HG03196 (cell line): ENCODE measurements around the gene PUSL1.

Source experiments
- ATAC-seq: cut with Tn5 transposase; IDR thresholded peaks from one replicate; pipeline ENCODE4 v1.9.1; 2021; ENCODE audit not compliant: unreplicated experiment

Gene PUSL1

GRCh38 chr1:1349256-1350012 is 41.0 kb downstream of the PUSL1 start, which contains the start of gene DVL1:
TSS of gene DVL1 (minus strand) at chr1:1349418. CDS start at chr1:1349065, 353 bp downstream.
- peak; percentile 54 for ATAC-seq

GRCh38 chr1:1351511-1352427 is 43.4 kb downstream of the PUSL1 start:
- no peak for ATAC-seq

- no peak for ATAC-seq
These were observed 44.5 kb downstream of the PUSL1 start for GRCh38 chr1:1352786-1353388.

- ATAC-seq, result no peak
These were observed 45.2 kb downstream of the PUSL1 start for GRCh38 chr1:1353389-1354151.

GRCh38 chr1:1354271-1355247 is 46.2 kb downstream of the PUSL1 start:
- no peak for ATAC-seq

GRCh38 chr1:1355416-1355815 is 47.0 kb downstream of the PUSL1 start:
- no peak for ATAC-seq

- no peak for ATAC-seq
These were observed 47.9 kb downstream of the PUSL1 start for GRCh38 chr1:1356166-1356795.

- ATAC-seq, result no peak
These were observed 48.5 kb downstream of the PUSL1 start for GRCh38 chr1:1356796-1357401.

GRCh38 chr1:1357871-1358432 is 49.6 kb downstream of the PUSL1 start:
- ATAC-seq, result no peak

- ATAC-seq, result no peak
These were observed 50.3 kb downstream of the PUSL1 start, which contains the start of gene MXRA8 for GRCh38 chr1:1358433-1359271. TSS of gene MXRA8 (minus strand) at chr1:1358555. CDS start at chr1:1358504, 51 bp downstream.

GRCh38 chr1:1359308-1359663 is 50.9 kb downstream of the PUSL1 start:
- ATAC-seq, result no peak

GRCh38 chr1:1359664-1360468 is 51.5 kb downstream of the PUSL1 start:
- ATAC-seq, result no peak

- no peak for ATAC-seq
These were observed 52.2 kb downstream of the PUSL1 start for GRCh38 chr1:1360506-1361169.
